ENCODE results near the gene AMIGO3. TPM values are rescaled to one million over a fixed set of nuclear protein-coding genes. Genes with fewer than 3 reads are reported as not detected.

Gene AMIGO3
- total RNA-seq, 1 experiment from 2014 or later: 0.32 TPM

GRCh38 chr3:49721596-49721895, 2.1 kb upstream of the AMIGO3 start:
- Histone ChIP-seq H3K36me3 (ENCODE audit: control insufficient read depth in 1 of 2, insufficient read depth in 2 of 2, low read length in 2 of 2) (peaks cover 3 to 24% of the 10 kb centered on the region in 2 experiments; a peak in 2 of 4 replicates), H3K27me3 (ENCODE audit: insufficient read depth, low read length) (no peaks in the 10 kb centered on the region), H2AFZ (ENCODE audit: low read depth, low read length, poor library complexity, severe bottlenecking) (no peak overlapping the region), H3K4me2 (ENCODE audit: low read length) (no peak overlapping the region), H4K20me1 (ENCODE audit: insufficient read depth) (no peaks in the 10 kb centered on the region), H3K9me3 (ENCODE audit: control insufficient read depth in 1 of 2, insufficient read depth in 1 of 2, low read depth in 1 of 2, low read length in 2 of 2) (no peaks in the 10 kb centered on the region), H3K9me2 (ENCODE audit: insufficient read depth) (no peaks in the 10 kb centered on the region), H3K4me1 (ENCODE audit: control insufficient read depth in 1 of 2, insufficient read depth in 2 of 2, low read length in 2 of 2) (peaks cover 13 to 37% of the 10 kb centered on the region in 2 experiments; a peak in 3 of 4 replicates), H3K4me3 (replicated peaks in 1 of 2; ENCODE audit: low read depth in 1 of 2, low read length in 2 of 2) (no peak overlapping the region), H3K27ac (ENCODE audit: low read depth, low read length) (no peak overlapping the region), H3K9ac (ENCODE audit: low read length) (no peak overlapping the region), H3K79me2 (ENCODE audit: insufficient read depth, low read length) (peaks cover 18% of the 10 kb centered on the region)
- BruUV-seq (replicated peaks): no TSS peak
- RAD21 ChIA-PET (ENCODE audit: low non-redundant PET in 1 of 2, low total read pairs in 2 of 2, uncharacterized antibody in 2 of 2, unreplicated experiment in 2 of 2): no interaction called here
- intact Hi-C loops (cut with micrococcal nuclease): loop anchor here (5.0 kb wide), 1 partner anchor 116 kb away; no protein-coding TSS in a partner anchor
- CTCF ChIA-PET: no interaction called here
- DNase-seq (ENCODE audit: low read depth, low spot score) (no peak), ATAC-seq (no peak)
- POLR2A ChIA-PET: no interaction called here
- TF ChIP-seq ZBTB33 (IDR thresholded peaks at IDR 0.05; ENCODE audit: extremely low read depth, insufficient replicate concordance, low read length) (no peak), EZH2phosphoT487 (IDR thresholded peaks at IDR 0.05; ENCODE audit: borderline replicate concordance) (no peak), FOSL1 (IDR thresholded peaks at IDR 0.05; ENCODE audit: low read depth) (no peak), RAD21 (IDR thresholded peaks at IDR 0.05; ENCODE audit: low read depth) (no peak), ELF1 (IDR thresholded peaks at IDR 0.05; ENCODE audit: borderline replicate concordance, low read depth) (no peak), SIN3A (IDR thresholded peaks at IDR 0.05; ENCODE audit: low read depth) (no peak), EZH2 (IDR thresholded peaks at IDR 0.05) (no peak), POLR2AphosphoS5 (IDR thresholded peaks at IDR 0.05; ENCODE audit: low read depth, low read length) (no peak), MAX (IDR thresholded peaks at IDR 0.05) (no peak), CEBPB (IDR thresholded peaks at IDR 0.05; ENCODE audit: low read depth) (no peak), REST (IDR thresholded peaks at IDR 0.05; ENCODE audit: low read depth) (no peak), SP1 (IDR thresholded peaks at IDR 0.05; ENCODE audit: low read depth) (no peak), ZFX (IDR thresholded peaks at IDR 0.05) (no peak), SRF (IDR thresholded peaks at IDR 0.05; ENCODE audit: low read depth) (no peak), JUND (IDR thresholded peaks at IDR 0.05) (no peak), CTCF (IDR thresholded peaks at IDR 0.05 in 2 of 3, conservative IDR thresholded peaks at IDR 0.05 in 1 of 3; ENCODE audit: borderline replicate concordance in 1 of 3, insufficient read depth in 1 of 3, low read depth in 2 of 3, low read length in 2 of 3) (no peak), YY1 (IDR thresholded peaks at IDR 0.05; ENCODE audit: extremely low read depth, insufficient replicate concordance, low read depth, low read length) (no peak)

Data from HCT116 (cell line).